GM23338 (cell line): ENCODE measurements around the gene CHRNA4. TPM values are rescaled to one million over a fixed set of nuclear protein-coding genes. Genes with fewer than 3 reads are reported as not detected.

Experiments
- ATAC-seq: fragments of 200-7000 bp; cut with Tn5 transposase; 3 replicates; pipeline ENCODE4 v1.9.1; 2020
- DNase-seq: peaks from one replicate; pipeline ENCODE4 v3.0.0-alpha.2; 2015; ENCODE audit warnings: low spot score
- H2AFZ ChIP-seq: fragments of 200-600 bp; sonication (generic); 2 replicates; pipeline ENCODE4 v1.8.0; 2016; ENCODE audit warnings: antibody characterized with exemption, mild to moderate bottlenecking, moderate library complexity
- H3F3A ChIP-seq: fragments of 200-600 bp; sonication (generic); replicated peaks from 2 replicates; pipeline ENCODE4 v1.8.0; 2017; ENCODE audit warnings: antibody characterized with exemption, mixed run types, low read depth
- H3K27ac ChIP-seq: fragments of 200-600 bp; sonication (generic); 2 replicates; pipeline ENCODE4 v1.6.1; 2016; ENCODE audit warnings: low read depth
- H3K27me3 ChIP-seq: fragments of 200-600 bp; sonication (generic); 2 replicates; pipeline ENCODE4 v1.8.0; 2016; ENCODE audit warnings: mild to moderate bottlenecking, mixed run types, moderate library complexity; ENCODE audit not compliant: insufficient read depth
- H3K36me3 ChIP-seq: fragments of 200-600 bp; sonication (generic); 2 replicates; pipeline ENCODE4 v1.8.0; 2016; ENCODE audit warnings: mild to moderate bottlenecking; ENCODE audit not compliant: insufficient read depth
- H3K4me1 ChIP-seq: fragments of 200-600 bp; sonication (generic); 2 replicates; pipeline ENCODE4 v1.8.0; 2016; ENCODE audit warnings: mild to moderate bottlenecking, moderate library complexity; ENCODE audit not compliant: insufficient read depth
- H3K4me2 ChIP-seq: fragments of 200-600 bp; sonication (generic); 2 replicates; pipeline ENCODE4 v1.7.1; 2017; ENCODE audit warnings: mixed run types
- H3K4me3 ChIP-seq: fragments of 200-600 bp; sonication (generic); 2 replicates; pipeline ENCODE4 v1.6.1; 2016; ENCODE audit warnings: mixed run types
- H3K79me2 ChIP-seq: fragments of 200-600 bp; sonication (generic); replicated peaks from 2 replicates; pipeline ENCODE4 v1.8.0; 2017; ENCODE audit warnings: mild to moderate bottlenecking; ENCODE audit not compliant: insufficient read depth
- H3K9me2 ChIP-seq: fragments of 200-600 bp; sonication (generic); 2 replicates; pipeline ENCODE4 v1.8.0; 2017; ENCODE audit not compliant: insufficient read depth
- H4K20me1 ChIP-seq: fragments of 200-600 bp; sonication (generic); replicated peaks from 2 replicates; pipeline ENCODE4 v1.8.0; 2017; ENCODE audit warnings: mild to moderate bottlenecking; ENCODE audit not compliant: insufficient read depth
- H3K27ac Mint-ChIP-seq: 2 replicates; pipeline ENCODE4 v1.8.0; 2020; ENCODE audit warnings: inconsistent platforms, mild to moderate bottlenecking, moderate library complexity, mixed read lengths
- H3K27me3 Mint-ChIP-seq: 3 replicates; pipeline ENCODE4 v1.8.0; 2022; ENCODE audit warnings: low read depth, mild to moderate bottlenecking, moderate library complexity, mixed read lengths, inconsistent platforms; ENCODE audit not compliant: insufficient read depth, poor library complexity
- H3K36me3 Mint-ChIP-seq: 3 replicates; pipeline ENCODE4 v1.8.0; 2021; ENCODE audit warnings: low read depth, mild to moderate bottlenecking, inconsistent platforms, moderate library complexity, mixed read lengths
- H3K4me1 Mint-ChIP-seq: 3 replicates; pipeline ENCODE4 v1.8.0; 2020; ENCODE audit warnings: mild to moderate bottlenecking, inconsistent platforms, mixed read lengths
- H3K4me3 Mint-ChIP-seq: 3 replicates; pipeline ENCODE4 v1.8.0; 2021; ENCODE audit warnings: moderate library complexity, mild to moderate bottlenecking, inconsistent platforms, mixed read lengths
- H3K9me3 Mint-ChIP-seq: 3 replicates; pipeline ENCODE4 v1.8.0; 2020; ENCODE audit warnings: moderate library complexity, mild to moderate bottlenecking, inconsistent platforms, mixed read lengths
- EZH2 ChIP-seq: fragments of 200-600 bp; sonication (generic); IDR thresholded peaks from one replicate; pipeline ENCODE4 v1.8.0; 2017; ENCODE audit warnings: antibody characterized with exemption, mild to moderate bottlenecking, low read depth; ENCODE audit not compliant: unreplicated experiment
- JUNB ChIP-seq: IDR thresholded peaks from one replicate; pipeline ENCODE4 v1.6.1; 2016; ENCODE audit warnings: antibody characterized with exemption; ENCODE audit not compliant: unreplicated experiment
- POLR2AphosphoS5 ChIP-seq: IDR thresholded peaks from 2 replicates; pipeline ENCODE4 v1.6.1; 2016; ENCODE audit warnings: antibody characterized with exemption, low read depth
- STAT1 ChIP-seq: IDR thresholded peaks from one replicate; pipeline ENCODE4 v1.6.1; 2016; ENCODE audit warnings: antibody characterized with exemption; ENCODE audit not compliant: unreplicated experiment
- ZNF114 ChIP-seq: fragments of 250-450 bp; sonication (Bioruptor Pico); IDR thresholded peaks from 2 replicates; pipeline ENCODE4 v1.5.0; 2020; ENCODE audit warnings: mild to moderate bottlenecking, moderate library complexity
- ZNF331 ChIP-seq: fragments of 250-450 bp; sonication (Bioruptor Pico); IDR thresholded peaks from 2 replicates; pipeline ENCODE4 v1.5.0; 2020; ENCODE audit warnings: low read depth, mild to moderate bottlenecking, moderate library complexity
- polyA plus RNA-seq: library from polyadenylated mRNA; unstranded; fragments of >200 nt; fragmentation: Nextera tagmentation; extraction: Ambion mirVana; gene quantifications from 2 replicates; pipeline ENCODE4 v1.2.1, GENCODE V29; 2016
- total RNA-seq: library from RNA; depleted of rRNA; stranded (reverse); fragments of >200 nt; shearing (Covaris generic); gene quantifications from 2 replicates; pipeline ENCODE4 v1.2.3, GENCODE V29; 2014
- TF ChIP-seq, protein P1 (sequence below): IDR thresholded peaks from 2 replicates; pipeline ENCODE4 v1.6.1; 2016; ENCODE audit warnings: antibody characterized with exemption
- TF ChIP-seq, protein P2 (sequence below): fragments of 250-450 bp; sonication (Bioruptor Pico); IDR thresholded peaks from 2 replicates; pipeline ENCODE4 v1.5.0; 2020; ENCODE audit warnings: mild to moderate bottlenecking, moderate library complexity

Gene CHRNA4
- total and polyA plus RNA-seq, 2 experiments from 2014 or later = 2.7 to 3.9 TPM

DNA sequence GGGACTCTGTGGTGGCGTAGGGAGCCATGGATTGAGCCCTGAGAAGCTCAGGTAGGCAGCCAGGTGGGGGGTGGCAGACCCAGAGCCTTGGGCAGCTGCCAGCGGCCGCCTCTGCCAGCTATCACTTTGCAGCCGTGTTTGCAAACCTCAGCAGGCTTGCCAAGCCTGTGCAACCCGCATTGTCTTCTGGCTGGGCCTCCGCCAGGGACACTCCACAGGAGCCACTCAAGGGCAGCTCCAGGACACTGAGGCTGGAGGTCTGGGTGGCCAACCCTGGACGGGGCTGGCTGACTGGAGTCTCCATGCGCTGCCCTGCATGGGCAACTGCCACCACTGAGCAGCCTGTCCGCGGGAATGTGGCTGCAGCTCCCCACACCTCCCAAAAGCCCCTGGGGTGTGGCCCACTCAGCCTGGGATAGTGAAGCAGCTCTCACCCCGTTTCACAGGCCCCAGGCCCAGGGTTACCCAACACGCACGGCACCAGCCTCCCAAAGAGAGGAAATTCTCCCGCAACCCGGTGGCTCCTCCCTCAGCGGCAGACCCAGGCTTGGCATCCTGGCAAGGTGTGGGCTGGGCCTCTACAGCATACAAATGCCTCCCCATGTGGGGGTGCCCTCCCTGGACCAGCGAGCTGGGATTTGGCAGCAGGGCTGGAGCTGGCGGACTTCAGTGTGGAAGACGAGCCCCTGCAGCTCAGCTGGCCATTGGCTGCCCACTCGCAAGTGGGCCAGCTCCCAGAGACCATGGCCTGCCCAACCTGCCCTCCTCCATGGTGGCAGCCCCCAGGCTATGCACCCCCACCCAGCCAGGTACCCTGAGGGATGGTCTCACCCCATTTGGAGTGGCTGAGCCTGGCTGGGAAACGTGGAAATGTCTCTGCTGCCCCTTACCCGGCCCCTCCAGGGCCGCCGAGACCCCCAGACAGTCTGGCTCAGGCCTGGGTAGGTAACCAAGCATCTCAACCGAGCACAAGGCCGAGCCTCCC lies 2.9 kb downstream of the CHRNA4 start:
- Histone ChIP-seq H3K4me3 (no peak overlapping the region), H3K79me2 (no peaks in the 10 kb centered on the region), H3K36me3 (no peaks in the 10 kb centered on the region), H3F3A (no peaks in the 10 kb centered on the region), H2AFZ (no peak overlapping the region), H3K27me3 (peaks cover 18% of the 10 kb centered on the region), H3K27ac (no peak overlapping the region), H3K4me1 (no peaks in the 10 kb centered on the region), H3K4me2 (no peak overlapping the region), H3K9me2 (no peaks in the 10 kb centered on the region), H4K20me1 (no peaks in the 10 kb centered on the region)
- Mint-ChIP-seq H3K9me3 (peaks cover 2% of the 10 kb centered on the region; the same call in 1 of the 3 replicates), H3K36me3 (no peaks in the 10 kb centered on the region; the same call in 2 of the 3 replicates), H3K4me1 (peaks cover 10% of the 10 kb centered on the region), H3K4me3 (no peak overlapping the region), H3K27ac (no peak overlapping the region), H3K27me3 (peaks cover 21% of the 10 kb centered on the region)
- ATAC-seq (no peak), DNase-seq (no peak)
- TF ChIP-seq POLR2AphosphoS5 = no peak
- TF ChIP-seq EZH2 = no peak
- no peak for TF ChIP-seq ZNF114 (CRISPR knock-in tag)
- TF ChIP-seq ZNF331 (CRISPR knock-in tag) = no peak
- TF ChIP-seq, protein P1, sequence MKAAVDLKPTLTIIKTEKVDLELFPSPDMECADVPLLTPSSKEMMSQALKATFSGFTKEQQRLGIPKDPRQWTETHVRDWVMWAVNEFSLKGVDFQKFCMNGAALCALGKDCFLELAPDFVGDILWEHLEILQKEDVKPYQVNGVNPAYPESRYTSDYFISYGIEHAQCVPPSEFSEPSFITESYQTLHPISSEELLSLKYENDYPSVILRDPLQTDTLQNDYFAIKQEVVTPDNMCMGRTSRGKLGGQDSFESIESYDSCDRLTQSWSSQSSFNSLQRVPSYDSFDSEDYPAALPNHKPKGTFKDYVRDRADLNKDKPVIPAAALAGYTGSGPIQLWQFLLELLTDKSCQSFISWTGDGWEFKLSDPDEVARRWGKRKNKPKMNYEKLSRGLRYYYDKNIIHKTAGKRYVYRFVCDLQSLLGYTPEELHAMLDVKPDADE = no peak
- TF ChIP-seq STAT1 = no peak
- TF ChIP-seq, protein P2, sequence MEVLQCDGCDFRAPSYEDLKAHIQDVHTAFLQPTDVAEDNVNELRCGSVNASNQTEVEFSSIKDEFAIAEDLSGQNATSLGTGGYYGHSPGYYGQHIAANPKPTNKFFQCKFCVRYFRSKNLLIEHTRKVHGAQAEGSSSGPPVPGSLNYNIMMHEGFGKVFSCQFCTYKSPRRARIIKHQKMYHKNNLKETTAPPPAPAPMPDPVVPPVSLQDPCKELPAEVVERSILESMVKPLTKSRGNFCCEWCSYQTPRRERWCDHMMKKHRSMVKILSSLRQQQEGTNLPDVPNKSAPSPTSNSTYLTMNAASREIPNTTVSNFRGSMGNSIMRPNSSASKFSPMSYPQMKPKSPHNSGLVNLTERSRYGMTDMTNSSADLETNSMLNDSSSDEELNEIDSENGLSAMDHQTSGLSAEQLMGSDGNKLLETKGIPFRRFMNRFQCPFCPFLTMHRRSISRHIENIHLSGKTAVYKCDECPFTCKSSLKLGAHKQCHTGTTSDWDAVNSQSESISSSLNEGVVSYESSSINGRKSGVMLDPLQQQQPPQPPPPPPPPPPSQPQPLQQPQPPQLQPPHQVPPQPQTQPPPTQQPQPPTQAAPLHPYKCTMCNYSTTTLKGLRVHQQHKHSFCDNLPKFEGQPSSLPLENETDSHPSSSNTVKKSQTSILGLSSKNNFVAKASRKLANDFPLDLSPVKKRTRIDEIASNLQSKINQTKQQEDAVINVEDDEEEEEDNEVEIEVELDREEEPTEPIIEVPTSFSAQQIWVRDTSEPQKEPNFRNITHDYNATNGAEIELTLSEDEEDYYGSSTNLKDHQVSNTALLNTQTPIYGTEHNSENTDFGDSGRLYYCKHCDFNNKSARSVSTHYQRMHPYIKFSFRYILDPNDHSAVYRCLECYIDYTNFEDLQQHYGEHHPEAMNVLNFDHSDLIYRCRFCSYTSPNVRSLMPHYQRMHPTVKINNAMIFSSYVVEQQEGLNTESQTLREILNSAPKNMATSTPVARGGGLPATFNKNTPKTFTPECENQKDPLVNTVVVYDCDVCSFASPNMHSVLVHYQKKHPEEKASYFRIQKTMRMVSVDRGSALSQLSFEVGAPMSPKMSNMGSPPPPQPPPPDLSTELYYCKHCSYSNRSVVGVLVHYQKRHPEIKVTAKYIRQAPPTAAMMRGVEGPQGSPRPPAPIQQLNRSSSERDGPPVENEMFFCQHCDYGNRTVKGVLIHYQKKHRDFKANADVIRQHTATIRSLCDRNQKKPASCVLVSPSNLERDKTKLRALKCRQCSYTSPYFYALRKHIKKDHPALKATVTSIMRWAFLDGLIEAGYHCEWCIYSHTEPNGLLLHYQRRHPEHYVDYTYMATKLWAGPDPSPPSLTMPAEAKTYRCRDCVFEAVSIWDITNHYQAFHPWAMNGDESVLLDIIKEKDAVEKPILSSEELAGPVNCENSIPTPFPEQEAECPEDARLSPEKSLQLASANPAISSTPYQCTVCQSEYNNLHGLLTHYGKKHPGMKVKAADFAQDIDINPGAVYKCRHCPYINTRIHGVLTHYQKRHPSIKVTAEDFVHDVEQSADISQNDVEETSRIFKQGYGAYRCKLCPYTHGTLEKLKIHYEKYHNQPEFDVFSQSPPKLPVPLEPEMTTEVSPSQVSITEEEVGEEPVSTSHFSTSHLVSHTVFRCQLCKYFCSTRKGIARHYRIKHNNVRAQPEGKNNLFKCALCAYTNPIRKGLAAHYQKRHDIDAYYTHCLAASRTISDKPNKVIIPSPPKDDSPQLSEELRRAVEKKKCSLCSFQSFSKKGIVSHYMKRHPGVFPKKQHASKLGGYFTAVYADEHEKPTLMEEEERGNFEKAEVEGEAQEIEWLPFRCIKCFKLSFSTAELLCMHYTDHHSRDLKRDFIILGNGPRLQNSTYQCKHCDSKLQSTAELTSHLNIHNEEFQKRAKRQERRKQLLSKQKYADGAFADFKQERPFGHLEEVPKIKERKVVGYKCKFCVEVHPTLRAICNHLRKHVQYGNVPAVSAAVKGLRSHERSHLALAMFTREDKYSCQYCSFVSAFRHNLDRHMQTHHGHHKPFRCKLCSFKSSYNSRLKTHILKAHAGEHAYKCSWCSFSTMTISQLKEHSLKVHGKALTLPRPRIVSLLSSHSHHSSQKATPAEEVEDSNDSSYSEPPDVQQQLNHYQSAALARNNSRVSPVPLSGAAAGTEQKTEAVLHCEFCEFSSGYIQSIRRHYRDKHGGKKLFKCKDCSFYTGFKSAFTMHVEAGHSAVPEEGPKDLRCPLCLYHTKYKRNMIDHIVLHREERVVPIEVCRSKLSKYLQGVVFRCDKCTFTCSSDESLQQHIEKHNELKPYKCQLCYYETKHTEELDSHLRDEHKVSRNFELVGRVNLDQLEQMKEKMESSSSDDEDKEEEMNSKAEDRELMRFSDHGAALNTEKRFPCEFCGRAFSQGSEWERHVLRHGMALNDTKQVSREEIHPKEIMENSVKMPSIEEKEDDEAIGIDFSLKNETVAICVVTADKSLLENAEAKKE (CRISPR knock-in tag) = no peak
- no peak for TF ChIP-seq JUNB
